Measurements from ENCODE around the gene CCL16.

DNA sequence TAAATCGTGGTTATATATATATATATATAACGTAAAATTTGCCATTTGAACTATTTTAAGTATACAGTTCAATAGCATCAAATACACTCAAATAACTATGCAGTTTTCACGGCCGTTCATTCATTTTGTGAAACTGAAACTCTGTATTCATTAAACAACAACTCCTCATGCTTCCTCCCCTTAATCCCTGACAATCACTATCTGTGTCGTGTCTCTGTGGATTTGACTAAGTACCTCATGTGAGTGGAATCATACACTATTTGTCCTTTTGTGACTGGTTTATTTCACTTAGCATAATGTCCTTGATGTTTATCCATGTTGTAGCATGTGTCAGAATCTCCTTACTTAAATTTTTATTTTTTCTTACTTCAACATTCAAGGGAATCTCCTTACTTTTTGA is 33.6 kb upstream of the CCL16 start:
- no peak for TF ChIP-seq GATA2 (IDR thresholded peaks at IDR 0.05; ENCODE audit: low read depth, low read length)
- no peak for TF ChIP-seq GATA3 (IDR thresholded peaks at IDR 0.05; ENCODE audit: low read depth, low read length)
